Measurements from ENCODE around the gene DOP1B. TPM values are rescaled to one million over a fixed set of nuclear protein-coding genes. Genes with fewer than 3 reads are reported as not detected.

Gene DOP1B
- total RNA-seq, 1 experiment from 2014 or later: 8.7 TPM

DNA sequence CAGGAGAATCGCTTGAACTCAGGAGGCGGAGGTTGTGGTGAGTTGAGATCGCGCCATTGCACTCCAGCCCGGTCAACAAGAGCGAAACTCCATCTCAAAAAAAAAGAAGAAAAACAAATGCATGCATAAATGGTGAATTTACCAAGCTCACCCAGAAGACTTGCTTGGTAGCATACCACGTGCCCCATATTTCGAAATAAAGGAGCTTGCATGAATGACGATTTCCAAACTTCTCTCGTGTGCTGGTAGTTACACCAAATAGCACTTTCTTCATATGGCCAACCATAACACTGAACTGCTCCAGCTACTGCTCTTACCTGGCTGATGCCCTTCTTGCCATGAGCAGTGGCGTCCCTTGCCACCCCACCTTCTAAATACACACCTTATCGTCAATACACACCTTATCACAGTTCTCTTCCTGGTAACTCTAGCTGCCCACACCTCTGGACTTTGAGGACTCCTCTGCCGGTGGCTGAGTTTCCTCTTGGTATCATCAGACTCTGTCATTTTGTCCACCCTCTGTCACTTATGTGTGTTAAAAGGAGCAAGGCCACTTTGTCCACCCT lies 2.8 kb downstream of the DOP1B start:
- no peak overlapping the region for H3K18ac ChIP-seq (ENCODE audit: insufficient read length, low read depth, low read length)
- H3T11ph ChIP-seq (ENCODE audit: low read length): no peak overlapping the region
- no peak overlapping the region for H3K27ac ChIP-seq (ENCODE audit: insufficient read length, low read depth, low read length)
- no peak overlapping the region for H2AK5ac ChIP-seq (ENCODE audit: insufficient read length, low read length)
- no peak overlapping the region for H3K9ac ChIP-seq (ENCODE audit: extremely low read depth, insufficient read length, low read length)
- no peaks in the 10 kb centered on the region for H3K9me3 ChIP-seq (ENCODE audit: control insufficient read depth, low read depth, low read length)
- no peak overlapping the region; a peak in 1 of 5 replicates for H3K4me3 Mint-ChIP-seq
- no peaks in the 10 kb centered on the region for H3K9me3 Mint-ChIP-seq
- H2BK120ac ChIP-seq (ENCODE audit: low read depth, low read length, poor library complexity, severe bottlenecking): no peak overlapping the region
- no peak overlapping the region for H2AFZ ChIP-seq (ENCODE audit: low read length)
- H2BK20ac ChIP-seq (ENCODE audit: low read depth, low read length, poor library complexity, severe bottlenecking): no peak overlapping the region
- H3K14ac ChIP-seq (ENCODE audit: insufficient read depth, low read length): no peak overlapping the region
- no peak overlapping the region for H4K5ac ChIP-seq (ENCODE audit: insufficient read length, low read depth, low read length)
- no peak overlapping the region for H4K8ac ChIP-seq (replicated peaks; ENCODE audit: insufficient read length, low read depth, low read length)
- no peak overlapping the region for H3K4me2 ChIP-seq (ENCODE audit: insufficient read depth, insufficient read length, low read length)
- H3K4me1 ChIP-seq (ENCODE audit: insufficient read depth, low read length): peaks cover 3% of the 10 kb centered on the region; the same call in 1 of the 2 replicates
- H3K79me1 ChIP-seq (ENCODE audit: insufficient read depth, low read depth, low read length, poor library complexity, severe bottlenecking): no peaks in the 10 kb centered on the region
- H3K79me2 ChIP-seq (ENCODE audit: insufficient read depth, low read length): no peaks in the 10 kb centered on the region
- no peaks in the 10 kb centered on the region for H4K20me1 ChIP-seq (ENCODE audit: control insufficient read depth, insufficient read depth, insufficient read length)
- no peak overlapping the region for H3K23ac ChIP-seq (ENCODE audit: insufficient read length, low read depth, low read length)
- H3K4me1 Mint-ChIP-seq: peaks cover 8 to 11% of the 10 kb centered on the region in 2 experiments; a peak in 3 of 4 replicates
- no CpG with 5 or more reads among the region's 13 CpGs for WGBS (ENCODE audit: extremely low coverage, insufficient read length, low lambda C conversion rate)
- no peak for TF ChIP-seq CTCF (conservative IDR thresholded peaks at IDR 0.05)
- H3K56ac ChIP-seq (ENCODE audit: insufficient read length, low read depth, low read length): no peak overlapping the region
- no peaks in the 10 kb centered on the region; a peak in 1 of 7 replicates for H3K36me3 Mint-ChIP-seq (ENCODE audit: insufficient read depth in 1 of 3, low read depth in 3 of 3)
- H3K27me3 Mint-ChIP-seq (ENCODE audit: low read depth): peaks cover 27% of the 10 kb centered on the region
- H2BK12ac ChIP-seq (ENCODE audit: insufficient read length, low read depth, low read length): no peak overlapping the region
- H3K23me2 ChIP-seq (ENCODE audit: insufficient read length, low read depth, low read length, poor library complexity, severe bottlenecking): peaks cover 12% of the 10 kb centered on the region
- no peak overlapping the region for H2BK15ac ChIP-seq (ENCODE audit: low read depth, low read length)
- DNase-seq: no peak
- no peak overlapping the region for H3K27ac Mint-ChIP-seq
- H3K27me3 ChIP-seq (ENCODE audit: insufficient read depth, low read length): peaks cover 6% of the 10 kb centered on the region; the same call in 1 of the 2 replicates
- no peak overlapping the region for H2BK5ac ChIP-seq (ENCODE audit: insufficient read length, low read length)
- H4K91ac ChIP-seq (ENCODE audit: insufficient read length, low read depth, low read length): no peak overlapping the region
- no peak overlapping the region for H3K4ac ChIP-seq (ENCODE audit: low read depth, low read length)
